GM12873 (cell line): ENCODE measurements around the gene MLF1.

Source experiments
- CTCF ChIP-seq: IDR thresholded peaks from 2 replicates; pipeline ENCODE4 v1.5.1; 2012; ENCODE audit warnings: low read depth, mild to moderate bottlenecking, moderate library complexity, low read length, control low read depth; ENCODE audit not compliant: insufficient read depth; ENCODE audit errors: missing control alignments

Gene MLF1

GRCh38 chr3:158539414-158540014 is 31.5 kb upstream of the MLF1 start:
- peak; percentile 46 for TF ChIP-seq CTCF

- TF ChIP-seq CTCF, result no peak
Observed at GRCh38 chr3:158540066-158540465, 30.9 kb upstream of the MLF1 start.

GRCh38 chr3:158548691-158549090 is 22.3 kb upstream of the MLF1 start:
- no peak for TF ChIP-seq CTCF

GRCh38 chr3:158552124-158552523 is 18.9 kb upstream of the MLF1 start:
- no peak for TF ChIP-seq CTCF

- TF ChIP-seq CTCF, result no peak
Observed at GRCh38 chr3:158559504-158559903, 11.5 kb upstream of the MLF1 start.

GRCh38 chr3:158560979-158561378 is 10.0 kb upstream of the MLF1 start:
- no peak for TF ChIP-seq CTCF

GRCh38 chr3:158562674-158563073 is 8.3 kb upstream of the MLF1 start:
- TF ChIP-seq CTCF, result no peak
